Measurements from ENCODE around the gene DNAI7. TPM values are rescaled to one million over a fixed set of nuclear protein-coding genes. Genes with fewer than 3 reads are reported as not detected.

The DNAI7 gene
- total RNA-seq, 1 experiment from 2014 or later: 0.52 TPM

DNA sequence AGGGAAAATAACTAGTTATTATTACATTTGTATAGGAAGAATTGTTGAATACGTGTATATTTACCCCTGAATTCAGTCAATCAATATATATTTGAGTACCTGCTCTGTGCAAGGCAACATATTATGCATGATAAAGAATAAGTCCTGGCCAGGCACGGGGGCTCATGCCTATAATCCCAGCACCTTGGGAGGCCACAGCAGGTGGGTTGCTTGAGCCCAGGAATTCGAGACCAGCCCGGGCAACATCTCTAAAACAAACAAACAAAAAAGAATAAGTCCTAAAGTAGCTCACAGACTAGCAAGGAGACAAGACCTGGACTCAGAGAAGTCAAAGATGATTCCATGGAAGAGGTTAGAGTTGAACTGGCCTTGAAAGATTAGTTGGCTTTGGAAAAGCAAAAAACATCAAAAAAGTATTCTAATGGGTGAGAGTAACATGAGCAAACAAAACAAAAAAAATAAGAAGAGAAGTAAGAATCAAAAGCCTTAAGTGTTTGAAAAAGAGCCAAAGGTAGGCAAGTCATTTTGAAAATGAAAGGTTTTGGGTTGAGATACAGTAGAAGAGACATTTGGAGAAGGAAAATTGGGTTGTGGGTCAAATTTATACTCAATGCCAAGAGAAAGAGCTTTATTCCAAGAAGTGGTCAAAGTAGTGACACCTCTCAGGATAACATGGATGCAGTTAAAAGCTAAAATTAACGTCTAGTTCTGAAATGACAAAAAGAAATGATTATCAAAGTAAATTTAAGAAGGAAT is 130.9 kb downstream of the DNAI7 start:
- ChIA-PET RAD21 (ENCODE audit: low non-redundant PET in 1 of 2, low total read pairs in 2 of 2, uncharacterized antibody in 2 of 2, unreplicated experiment in 2 of 2) (no interaction called here), POLR2A (no interaction called here), CTCF (no interaction called here)
- DNase-seq (ENCODE audit: low read depth, low spot score): no peak
- Histone ChIP-seq H3K36me3 (ENCODE audit: control insufficient read depth in 1 of 2, insufficient read depth in 2 of 2, low read length in 2 of 2) (no peaks in the 10 kb centered on the region), H3K9me3 (ENCODE audit: control insufficient read depth in 1 of 2, insufficient read depth in 1 of 2, low read depth in 1 of 2, low read length in 2 of 2) (no peaks in the 10 kb centered on the region), H3K4me2 (ENCODE audit: low read length) (no peak overlapping the region), H4K20me1 (ENCODE audit: insufficient read depth) (no peaks in the 10 kb centered on the region), H3K27ac (ENCODE audit: low read depth, low read length) (no peak overlapping the region), H2AFZ (ENCODE audit: low read depth, low read length, poor library complexity, severe bottlenecking) (no peak overlapping the region), H3K27me3 (ENCODE audit: insufficient read depth, low read length) (no peaks in the 10 kb centered on the region), H3K9me2 (ENCODE audit: insufficient read depth) (no peaks in the 10 kb centered on the region), H3K4me1 (ENCODE audit: control insufficient read depth in 1 of 2, insufficient read depth in 2 of 2, low read length in 2 of 2) (no peaks in the 10 kb centered on the region), H3K79me2 (ENCODE audit: insufficient read depth, low read length) (no peaks in the 10 kb centered on the region), H3K9ac (ENCODE audit: low read length) (no peak overlapping the region), H3K4me3 (replicated peaks in 1 of 2; ENCODE audit: low read depth in 1 of 2, low read length in 2 of 2) (no peak overlapping the region)
- ATAC-seq: no peak
- no TSS peak for BruUV-seq (replicated peaks)
- intact Hi-C loops (cut with micrococcal nuclease): no loop called here
- TF ChIP-seq ZFX (IDR thresholded peaks at IDR 0.05): no peak
- no peak for TF ChIP-seq JUND (IDR thresholded peaks at IDR 0.05)
- TF ChIP-seq FOSL1 (IDR thresholded peaks at IDR 0.05; ENCODE audit: low read depth): no peak
- TF ChIP-seq ELF1 (IDR thresholded peaks at IDR 0.05; ENCODE audit: borderline replicate concordance, low read depth): no peak
- TF ChIP-seq EZH2phosphoT487 (IDR thresholded peaks at IDR 0.05; ENCODE audit: borderline replicate concordance): no peak
- TF ChIP-seq POLR2AphosphoS5 (IDR thresholded peaks at IDR 0.05; ENCODE audit: low read depth, low read length): no peak
- no peak for TF ChIP-seq SRF (IDR thresholded peaks at IDR 0.05; ENCODE audit: low read depth)
- no peak for TF ChIP-seq CBX3 (IDR thresholded peaks at IDR 0.05; ENCODE audit: low read depth)
- TF ChIP-seq EZH2 (IDR thresholded peaks at IDR 0.05): no peak
- no peak for TF ChIP-seq CTCF (IDR thresholded peaks at IDR 0.05 in 2 of 3, conservative IDR thresholded peaks at IDR 0.05 in 1 of 3; ENCODE audit: borderline replicate concordance in 1 of 3, insufficient read depth in 1 of 3, low read depth in 2 of 3, low read length in 2 of 3)
- no peak for TF ChIP-seq SIN3A (IDR thresholded peaks at IDR 0.05; ENCODE audit: low read depth)
- TF ChIP-seq TCF7L2 (IDR thresholded peaks at IDR 0.05; ENCODE audit: borderline replicate concordance, extremely low read depth, insufficient read depth, insufficient read length): no peak
- no peak for TF ChIP-seq ATF3 (IDR thresholded peaks at IDR 0.05)
- TF ChIP-seq POLR2A (IDR thresholded peaks at IDR 0.05; ENCODE audit: borderline replicate concordance, extremely low read depth, insufficient read depth, insufficient read length): no peak
- no peak for TF ChIP-seq YY1 (IDR thresholded peaks at IDR 0.05; ENCODE audit: extremely low read depth, insufficient replicate concordance, low read depth, low read length)
- TF ChIP-seq EGR1 (IDR thresholded peaks at IDR 0.05; ENCODE audit: low read depth): no peak
- TF ChIP-seq RAD21 (IDR thresholded peaks at IDR 0.05; ENCODE audit: low read depth): no peak
- TF ChIP-seq ZNF274 (IDR thresholded peaks at IDR 0.05; ENCODE audit: low read depth, low read length): no peak
- TF ChIP-seq MAX (IDR thresholded peaks at IDR 0.05): no peak

Data from HCT116 (cell line).